Measurements from ENCODE around the gene ALPG.

ALPG gene

GRCh38 chr2:232458661-232459418 is 52.2 kb downstream of the ALPG start:
- no peak for DNase-seq (ENCODE audit: low read depth)

GRCh38 chr2:232459419-232460035 is 52.9 kb downstream of the ALPG start:
- no peak for DNase-seq (ENCODE audit: low read depth)

- DNase-seq (ENCODE audit: low read depth): no peak
Observed at GRCh38 chr2:232460171-232460570, 53.5 kb downstream of the ALPG start.

Data from stimulated activated CD8-positive, alpha-beta memory T cell treated with anti-CD3 and anti-CD28 coated beads, Interleukin-4, amount 100 ng/mL, for 24 hours (primary cell).